GM12891 (cell line): ENCODE measurements around the gene C16orf95.

Source experiments
- POLR2A ChIP-seq: IDR thresholded peaks from 2 replicates; pipeline ENCODE4 v1.6.1; 2011; ENCODE audit warnings: low read depth, low read length, control low read depth
- TAF1 ChIP-seq: IDR thresholded peaks from 2 replicates; pipeline ENCODE4 v1.6.1; 2011; ENCODE audit warnings: low read depth, low read length, control low read depth

DNA sequence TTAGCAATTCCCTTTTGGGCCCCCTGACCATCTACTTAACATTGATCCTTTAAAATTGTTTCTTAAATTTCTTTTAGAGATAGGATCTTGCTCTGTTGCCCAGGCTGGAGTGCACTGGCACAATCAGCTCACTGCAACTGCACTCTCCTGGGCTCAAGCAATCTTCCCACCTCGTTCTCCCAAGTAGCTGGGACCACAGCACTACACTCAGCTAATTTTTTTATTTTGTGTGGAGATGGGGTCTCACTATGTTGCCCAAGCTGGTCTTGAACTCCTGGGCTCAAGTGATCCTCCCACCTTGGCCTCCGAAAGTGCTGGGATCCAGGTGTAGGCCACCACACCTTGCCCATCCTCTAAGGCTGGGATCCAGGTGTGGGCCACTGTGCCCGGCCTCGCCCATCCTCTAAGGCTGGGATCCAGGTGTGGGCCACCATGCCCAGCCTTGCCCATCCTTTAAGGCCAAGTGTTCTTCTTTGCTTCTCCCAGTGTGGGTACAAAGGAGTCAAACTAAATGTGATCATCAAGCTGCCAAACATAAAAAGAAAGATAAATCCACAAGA is 13.2 kb downstream of the C16orf95 start:
- no peak for TF ChIP-seq TAF1
- TF ChIP-seq POLR2A, result no peak
